ENCODE data around the gene ABCF1.

The ABCF1 gene

GRCh38 chr6:30635834-30636233, 64.6 kb downstream of the ABCF1 start:
- no peak for DNase-seq

DNA sequence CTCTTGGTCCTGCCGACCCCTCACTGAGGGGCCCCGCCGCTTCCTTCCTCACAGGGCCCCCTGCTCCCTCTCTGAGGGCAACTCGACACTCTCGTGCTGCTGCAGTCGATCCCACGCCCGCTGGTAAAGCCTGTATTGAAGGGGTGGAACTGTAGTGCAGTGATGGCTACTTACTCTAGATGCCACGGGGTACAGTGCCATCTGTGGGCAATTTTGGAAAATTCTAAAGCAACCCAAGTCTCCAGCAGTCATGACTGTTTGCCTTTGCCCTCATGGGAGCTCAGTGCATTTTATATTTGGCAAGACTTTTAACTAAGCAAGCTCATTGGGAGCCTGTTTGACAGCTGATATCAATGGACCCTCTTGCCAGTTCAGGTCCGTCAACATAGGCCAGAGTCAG, 69.2 kb downstream of the ABCF1 start:
- peak; percentile 6 for DNase-seq

GRCh38 chr6:30641048-30641447, 69.8 kb downstream of the ABCF1 start:
- no peak for DNase-seq
